ENCODE results near the gene PIWIL4. TPM values are rescaled to one million over a fixed set of nuclear protein-coding genes. Genes with fewer than 3 reads are reported as not detected.
"Not testable (repeated sequence)": the region's sequence is repeated elsewhere in the genome, so short reads cannot be mapped to it uniquely, and the experiment has no call there.

Gene PIWIL4
- total and polyA plus RNA-seq, 9 of the 15 experiments (the other 6 are each of a cell fraction or from before 2014, with no cell fraction given): 6.3 to 17.0 (median 10.8) TPM

DNA sequence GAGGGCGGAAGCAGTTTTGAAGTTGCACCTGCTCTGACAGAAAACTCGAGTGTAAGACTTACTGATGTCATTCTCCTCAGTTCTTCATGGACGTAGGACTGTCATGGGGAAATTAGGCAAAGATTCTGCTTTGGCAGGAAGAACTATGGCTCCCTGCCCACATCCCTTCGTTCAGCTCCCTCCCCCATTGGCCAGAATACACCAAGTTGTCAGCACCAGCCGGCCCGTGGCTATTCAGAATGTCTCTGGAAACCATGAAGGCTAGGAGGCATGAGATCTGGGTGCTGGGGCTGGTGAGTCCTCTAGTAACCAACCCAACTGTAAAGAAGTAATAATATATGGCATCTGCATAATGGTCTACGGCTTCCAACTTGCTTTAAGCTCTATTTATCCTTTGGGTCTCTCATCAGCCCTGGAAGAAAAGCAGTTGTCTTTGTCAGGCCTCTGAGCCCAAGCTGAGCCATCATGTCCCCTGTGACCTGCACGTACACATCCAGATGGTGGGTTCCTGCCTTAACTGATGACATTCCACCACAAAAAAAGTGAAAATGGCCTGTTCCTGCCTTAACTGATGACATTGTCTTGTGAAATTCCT, 74.1 kb downstream of the PIWIL4 start (continued):
- TF ChIP-seq RREB1 (CRISPR knock-in tag; IDR thresholded peaks at IDR 0.05) (peak; percentile 69; the same call in 1 of the 2 replicates), TGIF2 (CRISPR knock-in tag; IDR thresholded peaks at IDR 0.05) (no peak), PRMT5 (CRISPR knock-in tag; IDR thresholded peaks at IDR 0.05) (no peak), NELFE (IDR thresholded peaks at IDR 0.05; ENCODE audit: insufficient read depth, insufficient read length) (no peak), MCM5 (IDR thresholded peaks at IDR 0.05; ENCODE audit: low read depth) (no peak), E2F6 (IDR thresholded peaks at IDR 0.05; ENCODE audit: borderline replicate concordance in 1 of 2, extremely low read depth in 1 of 2, insufficient read depth in 1 of 2, insufficient read length in 1 of 2, low read depth in 1 of 2, low read length in 1 of 2, poor library complexity in 1 of 2, severe bottlenecking in 1 of 2) (no peak), ZKSCAN8 (CRISPR knock-in tag; IDR thresholded peaks at IDR 0.05) (no peak), MIER1 (IDR thresholded peaks at IDR 0.05; ENCODE audit: low read depth) (no peak)
- TF ChIP-seq, protein P1, sequence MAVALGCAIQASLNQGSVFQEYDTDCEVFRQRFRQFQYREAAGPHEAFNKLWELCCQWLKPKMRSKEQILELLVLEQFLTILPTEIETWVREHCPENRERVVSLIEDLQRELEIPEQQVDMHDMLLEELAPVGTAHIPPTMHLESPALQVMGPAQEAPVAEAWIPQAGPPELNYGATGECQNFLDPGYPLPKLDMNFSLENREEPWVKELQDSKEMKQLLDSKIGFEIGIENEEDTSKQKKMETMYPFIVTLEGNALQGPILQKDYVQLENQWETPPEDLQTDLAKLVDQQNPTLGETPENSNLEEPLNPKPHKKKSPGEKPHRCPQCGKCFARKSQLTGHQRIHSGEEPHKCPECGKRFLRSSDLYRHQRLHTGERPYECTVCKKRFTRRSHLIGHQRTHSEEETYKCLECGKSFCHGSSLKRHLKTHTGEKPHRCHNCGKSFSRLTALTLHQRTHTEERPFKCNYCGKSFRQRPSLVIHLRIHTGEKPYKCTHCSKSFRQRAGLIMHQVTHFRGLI (CRISPR knock-in tag; IDR thresholded peaks at IDR 0.05): no peak

DNA sequence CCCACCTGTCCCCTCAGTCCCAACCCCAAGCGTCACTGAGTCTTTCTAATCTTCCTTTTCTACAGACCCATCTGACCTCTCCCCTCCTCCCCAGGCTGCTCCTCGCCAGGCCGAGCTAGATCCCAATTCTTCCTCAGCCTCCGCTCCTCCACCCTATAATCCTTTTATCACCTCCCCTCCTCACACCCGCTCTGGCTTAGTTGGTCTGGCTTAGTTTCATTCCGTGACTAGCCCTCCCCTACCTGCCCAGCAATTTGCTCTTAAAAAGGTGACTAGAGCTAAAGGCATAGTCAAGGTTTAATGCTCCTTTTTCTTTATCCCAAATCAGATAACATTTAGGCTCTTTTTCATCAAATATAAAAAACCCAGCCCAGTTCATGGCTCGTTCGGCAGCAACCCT, 76.0 kb downstream of the PIWIL4 start:
- H3K9me3 ChIP-seq (replicated peaks; ENCODE audit: control insufficient read depth, insufficient read depth, low read depth, low read length); H3K4me3 ChIP-seq; H3K79me2 ChIP-seq (ENCODE audit: control insufficient read depth, insufficient read depth, low read length); H3K4me2 ChIP-seq (ENCODE audit: insufficient read depth, low read length); FAIRE-seq; H3K27ac ChIP-seq (ENCODE audit: extremely low read depth, low read depth, low read length); BruUV-seq (replicated peaks); H3K27me3 ChIP-seq (ENCODE audit: control insufficient read depth in 2 of 2, insufficient read depth in 2 of 2, low read length in 2 of 2); intact Hi-C loops (cut with micrococcal nuclease); H3K9ac ChIP-seq (ENCODE audit: insufficient read depth in 1 of 2, low read depth in 2 of 2, low read length in 2 of 2); H3K9me1 ChIP-seq (ENCODE audit: control insufficient read depth, insufficient read depth, low read length); H4K20me1 ChIP-seq (replicated peaks; ENCODE audit: control insufficient read depth, insufficient read depth, low read length); CTCF ChIA-PET (ENCODE audit: low intra/inter-chr PET ratio); DNase-seq (ENCODE audit: extremely low read depth in 1 of 4, low spot score in 3 of 4); H2AFZ ChIP-seq (ENCODE audit: low read depth, low read length); in situ Hi-C loops (cut with MboI); ATAC-seq; POLR2A ChIA-PET; H3K36me3 ChIP-seq (ENCODE audit: control insufficient read depth, insufficient read depth, low read length): not testable (repeated sequence)
- H3K4me1 ChIP-seq (replicated peaks in 1 of 2; ENCODE audit: control insufficient read depth in 2 of 2, insufficient read depth in 2 of 2, low read length in 2 of 2): peaks cover 0 to 14% of the 10 kb centered on the region in 2 experiments; a peak in 4 of 5 replicates
- WGBS (ENCODE audit: insufficient coverage, low coverage, missing lambda C conversion rate): 45% methylated on average over 5 of the region's 8 CpGs
